ENCODE results near the gene JPT1. TPM values are rescaled to one million over a fixed set of nuclear protein-coding genes. Genes with fewer than 3 reads are reported as not detected.

Gene JPT1
- total RNA-seq, 1 donor from 2014 or later: 642 TPM

DNA sequence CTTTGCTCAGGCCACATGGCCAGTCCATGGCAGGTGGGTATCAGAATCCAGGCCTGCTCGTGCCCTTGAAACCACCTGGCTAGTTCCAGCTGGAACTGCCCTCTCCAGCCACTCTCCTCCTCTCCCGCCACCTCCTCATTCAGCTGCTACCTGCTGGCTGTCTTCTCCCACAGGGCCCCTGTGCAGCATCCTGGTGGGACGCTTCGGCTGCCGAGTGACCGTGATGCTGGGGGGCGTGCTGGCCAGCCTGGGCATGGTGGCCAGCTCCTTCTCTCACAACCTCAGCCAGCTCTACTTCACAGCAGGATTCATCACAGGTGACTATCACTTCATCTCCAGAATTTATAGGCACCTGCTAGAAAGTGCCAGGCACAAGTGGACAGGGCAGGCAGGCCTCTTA is 56.4 kb downstream of the JPT1 start:
- H3K9me3 Mint-ChIP-seq (ENCODE audit: unreplicated experiment): no peaks in the 10 kb centered on the region
- H3K27ac Mint-ChIP-seq (ENCODE audit: unreplicated experiment): no peak overlapping the region
- no peak overlapping the region for H3K4me3 Mint-ChIP-seq (ENCODE audit: unreplicated experiment)
- TF ChIP-seq, protein P1, sequence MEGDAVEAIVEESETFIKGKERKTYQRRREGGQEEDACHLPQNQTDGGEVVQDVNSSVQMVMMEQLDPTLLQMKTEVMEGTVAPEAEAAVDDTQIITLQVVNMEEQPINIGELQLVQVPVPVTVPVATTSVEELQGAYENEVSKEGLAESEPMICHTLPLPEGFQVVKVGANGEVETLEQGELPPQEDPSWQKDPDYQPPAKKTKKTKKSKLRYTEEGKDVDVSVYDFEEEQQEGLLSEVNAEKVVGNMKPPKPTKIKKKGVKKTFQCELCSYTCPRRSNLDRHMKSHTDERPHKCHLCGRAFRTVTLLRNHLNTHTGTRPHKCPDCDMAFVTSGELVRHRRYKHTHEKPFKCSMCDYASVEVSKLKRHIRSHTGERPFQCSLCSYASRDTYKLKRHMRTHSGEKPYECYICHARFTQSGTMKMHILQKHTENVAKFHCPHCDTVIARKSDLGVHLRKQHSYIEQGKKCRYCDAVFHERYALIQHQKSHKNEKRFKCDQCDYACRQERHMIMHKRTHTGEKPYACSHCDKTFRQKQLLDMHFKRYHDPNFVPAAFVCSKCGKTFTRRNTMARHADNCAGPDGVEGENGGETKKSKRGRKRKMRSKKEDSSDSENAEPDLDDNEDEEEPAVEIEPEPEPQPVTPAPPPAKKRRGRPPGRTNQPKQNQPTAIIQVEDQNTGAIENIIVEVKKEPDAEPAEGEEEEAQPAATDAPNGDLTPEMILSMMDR (IDR thresholded peaks at IDR 0.05; ENCODE audit: partially characterized antibody, unreplicated experiment): no peak
- H3K4me1 Mint-ChIP-seq (ENCODE audit: low read depth, unreplicated experiment): no peaks in the 10 kb centered on the region
- no peak for DNase-seq
- H3K36me3 Mint-ChIP-seq (ENCODE audit: unreplicated experiment): no peaks in the 10 kb centered on the region
- H3K27me3 Mint-ChIP-seq (ENCODE audit: unreplicated experiment): peaks cover 5% of the 10 kb centered on the region

DNA sequence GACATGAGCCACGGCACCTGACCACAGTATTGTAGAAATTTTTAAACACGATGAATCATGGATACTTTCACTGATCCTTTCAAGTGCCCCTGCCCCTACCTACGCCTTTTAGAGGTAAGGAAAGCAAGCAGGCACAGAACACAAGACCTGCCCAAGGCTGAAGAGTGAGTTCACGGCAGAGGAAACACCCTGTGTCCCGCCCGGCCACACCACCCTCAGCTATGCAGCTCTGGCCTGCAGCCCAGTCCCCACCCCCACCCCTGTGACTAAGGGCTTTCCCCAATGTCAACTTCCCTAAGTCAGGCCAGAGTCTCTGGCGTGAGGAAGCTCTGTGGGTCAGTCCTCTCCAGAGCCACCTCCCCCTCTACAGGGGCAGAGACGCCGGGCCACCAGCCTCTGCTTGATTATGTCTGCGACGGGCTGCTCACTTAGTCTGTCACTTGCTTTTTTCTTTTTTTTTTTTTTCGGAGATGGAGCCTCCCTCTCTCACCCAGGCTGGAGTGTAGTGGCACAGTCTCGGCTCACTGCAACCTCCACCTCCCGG is 58.2 kb downstream of the JPT1 start:
- peaks cover 4% of the 10 kb centered on the region for H3K9me3 Mint-ChIP-seq (ENCODE audit: unreplicated experiment)
- no peaks in the 10 kb centered on the region for H3K4me1 Mint-ChIP-seq (ENCODE audit: low read depth, unreplicated experiment)
- no peaks in the 10 kb centered on the region for H3K36me3 Mint-ChIP-seq (ENCODE audit: unreplicated experiment)
- no peak overlapping the region for H3K27ac Mint-ChIP-seq (ENCODE audit: unreplicated experiment)
- TF ChIP-seq, protein P1 (IDR thresholded peaks at IDR 0.05; ENCODE audit: partially characterized antibody, unreplicated experiment): no peak
- peaks cover 8% of the 10 kb centered on the region for H3K27me3 Mint-ChIP-seq (ENCODE audit: unreplicated experiment)
- no peak overlapping the region for H3K4me3 Mint-ChIP-seq (ENCODE audit: unreplicated experiment)
- DNase-seq: no peak

DNA sequence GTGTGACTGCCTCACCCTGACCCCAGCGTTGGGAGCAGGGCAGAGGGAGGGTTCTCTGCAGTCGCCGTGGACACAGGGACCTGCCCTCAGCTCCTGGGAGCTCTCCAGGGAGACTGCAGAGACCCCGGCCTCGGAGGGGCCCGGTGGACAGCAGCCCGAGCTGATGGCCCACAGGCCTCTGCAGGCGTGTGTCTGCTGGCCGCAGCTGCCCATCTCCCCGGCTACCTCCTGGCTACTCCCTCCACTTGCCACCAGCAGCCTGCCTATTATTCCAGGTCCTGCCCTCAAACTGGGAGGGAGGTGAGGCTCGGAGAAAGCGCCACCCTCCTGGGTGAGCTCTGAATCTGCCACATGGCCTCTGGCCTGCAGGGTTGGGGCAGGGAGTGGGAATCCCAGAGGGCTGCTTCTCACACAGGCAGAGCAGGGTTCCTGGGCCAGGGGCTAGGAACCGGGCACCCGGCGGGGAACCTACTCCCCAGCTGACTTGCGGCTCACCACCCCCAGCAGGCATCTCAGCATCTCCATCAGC is 59.4 kb downstream of the JPT1 start:
- DNase-seq: no peak
- peaks cover 9% of the 10 kb centered on the region for H3K27me3 Mint-ChIP-seq (ENCODE audit: unreplicated experiment)
- H3K4me1 Mint-ChIP-seq (ENCODE audit: low read depth, unreplicated experiment): no peaks in the 10 kb centered on the region
- peaks cover 5% of the 10 kb centered on the region for H3K9me3 Mint-ChIP-seq (ENCODE audit: unreplicated experiment)
- no peak overlapping the region for H3K27ac Mint-ChIP-seq (ENCODE audit: unreplicated experiment)
- H3K36me3 Mint-ChIP-seq (ENCODE audit: unreplicated experiment): no peaks in the 10 kb centered on the region
- H3K4me3 Mint-ChIP-seq (ENCODE audit: unreplicated experiment): no peak overlapping the region
- TF ChIP-seq, protein P1 (IDR thresholded peaks at IDR 0.05; ENCODE audit: partially characterized antibody, unreplicated experiment): no peak

DNA sequence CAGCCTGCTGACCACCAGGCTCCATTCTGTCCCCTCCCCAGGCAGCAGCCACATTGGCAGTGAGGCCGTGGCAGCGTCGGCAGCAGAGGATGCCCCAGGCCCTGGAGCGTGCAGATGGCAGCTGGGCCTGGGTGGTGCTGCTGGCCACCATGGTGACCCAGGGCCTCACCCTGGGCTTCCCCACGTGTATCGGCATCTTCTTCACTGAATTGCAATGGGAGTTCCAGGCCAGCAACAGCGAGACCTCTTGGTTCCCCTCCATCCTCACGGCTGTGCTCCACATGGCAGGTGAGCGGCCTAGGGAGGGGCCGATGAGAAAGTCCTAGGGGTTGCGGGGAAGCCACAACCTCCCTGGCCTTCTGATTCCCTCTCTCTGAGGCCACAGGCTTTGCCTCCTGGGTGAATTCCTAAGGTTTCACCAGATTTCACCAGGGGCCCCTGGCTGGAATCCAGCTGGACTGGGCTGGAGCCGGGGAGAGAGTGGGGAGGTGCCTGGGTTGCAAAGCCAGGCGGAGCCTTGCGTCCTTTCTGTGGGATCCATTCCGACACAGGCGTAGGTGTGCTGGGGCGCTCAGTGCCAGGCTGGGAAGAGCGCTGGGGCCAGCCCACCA is 60.7 kb downstream of the JPT1 start:
- Mint-ChIP-seq H3K36me3 (ENCODE audit: unreplicated experiment) (no peaks in the 10 kb centered on the region), H3K9me3 (ENCODE audit: unreplicated experiment) (peaks cover 5% of the 10 kb centered on the region), H3K4me1 (ENCODE audit: low read depth, unreplicated experiment) (no peaks in the 10 kb centered on the region), H3K4me3 (ENCODE audit: unreplicated experiment) (no peak overlapping the region), H3K27ac (ENCODE audit: unreplicated experiment) (no peak overlapping the region), H3K27me3 (ENCODE audit: unreplicated experiment) (peaks cover 10% of the 10 kb centered on the region)
- TF ChIP-seq, protein P1 (IDR thresholded peaks at IDR 0.05; ENCODE audit: partially characterized antibody, unreplicated experiment): no peak
- DNase-seq: no peak

DNA sequence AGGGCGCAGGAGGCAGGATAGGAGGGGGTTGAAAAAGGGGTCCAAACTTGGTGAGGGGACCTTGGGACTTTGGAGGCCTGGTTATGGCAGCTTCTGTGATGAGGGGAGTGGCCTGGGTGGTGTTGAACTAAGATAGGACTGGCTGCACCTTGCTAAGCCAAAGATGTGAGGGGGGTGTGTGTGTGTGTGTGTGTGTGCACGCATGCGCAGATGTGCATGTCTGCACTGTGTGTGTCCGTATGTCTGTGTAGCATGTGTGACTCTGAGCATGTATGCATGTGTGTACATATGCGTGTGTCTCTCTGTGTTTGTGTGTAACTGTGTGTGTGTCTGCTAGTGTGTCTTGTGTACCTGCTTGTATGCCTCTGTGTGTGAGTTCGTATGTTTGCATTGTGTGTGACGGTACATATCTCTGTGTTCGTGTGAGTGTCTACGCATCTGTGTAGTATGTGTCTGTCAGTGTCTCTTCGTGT is 62.4 kb downstream of the JPT1 start:
- DNase-seq: no peak
- Mint-ChIP-seq H3K27ac (ENCODE audit: unreplicated experiment) (no peak overlapping the region), H3K4me3 (ENCODE audit: unreplicated experiment) (no peak overlapping the region), H3K27me3 (ENCODE audit: unreplicated experiment) (peaks cover 8% of the 10 kb centered on the region), H3K36me3 (ENCODE audit: unreplicated experiment) (no peaks in the 10 kb centered on the region), H3K9me3 (ENCODE audit: unreplicated experiment) (peaks cover 5% of the 10 kb centered on the region), H3K4me1 (ENCODE audit: low read depth, unreplicated experiment) (no peaks in the 10 kb centered on the region)
- TF ChIP-seq, protein P1 (IDR thresholded peaks at IDR 0.05; ENCODE audit: partially characterized antibody, unreplicated experiment): no peak
